T-helper 1 cell treated with Interleukin-12 subunit alpha and Interleukin-12 subunit beta and Interleukin-4 antibody, amounts not matched to agents 30 μg/mL and 1 μg/mL, for 36 hours (primary cell): ENCODE data around the gene KRTAP1-1.
"Not testable (repeated sequence)": the region's sequence is repeated elsewhere in the genome, so short reads cannot be mapped to it uniquely, and the experiment has no call there.

Source experiments
- H3K27ac Mint-ChIP-seq: one replicate; pipeline ENCODE4 v1.8.0; 2021; ENCODE audit warnings: mild to moderate bottlenecking, mixed read lengths
- H3K27me3 Mint-ChIP-seq: one replicate; pipeline ENCODE4 v1.8.0; 2021; ENCODE audit warnings: low read depth, mixed read lengths
- H3K36me3 Mint-ChIP-seq: one replicate; pipeline ENCODE4 v1.8.0; 2021; ENCODE audit warnings: low read depth, mixed read lengths
- H3K4me1 Mint-ChIP-seq: one replicate; pipeline ENCODE4 v1.8.0; 2021; ENCODE audit warnings: low read depth, mixed read lengths
- H3K4me3 Mint-ChIP-seq: one replicate; pipeline ENCODE4 v1.8.0; 2021; ENCODE audit warnings: mild to moderate bottlenecking, moderate library complexity, mixed read lengths
- H3K9me3 Mint-ChIP-seq: one replicate; pipeline ENCODE4 v1.8.0; 2021; ENCODE audit warnings: mixed read lengths

KRTAP1-1 gene

DNA sequence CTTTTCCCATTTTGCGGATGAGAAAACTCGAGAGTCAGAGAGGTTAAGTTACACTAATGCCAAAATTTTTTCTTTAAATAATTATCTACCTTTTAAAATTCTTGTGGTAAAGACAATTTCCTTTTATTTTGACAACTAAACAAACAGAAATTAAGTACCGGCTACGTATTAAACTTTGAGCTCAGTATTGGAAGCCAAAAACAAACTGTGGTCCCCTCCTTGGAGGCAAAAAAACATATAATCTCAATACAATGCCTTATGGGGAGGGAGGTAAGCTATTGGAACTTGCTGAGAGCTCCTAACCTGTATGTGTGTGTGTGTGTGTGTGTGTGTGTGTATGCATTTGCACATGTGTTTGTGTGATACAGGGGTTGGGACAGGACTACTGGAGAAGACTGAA is 22.2 kb upstream of the KRTAP1-1 start:
- peaks cover 30% of the 10 kb centered on the region for H3K27me3 Mint-ChIP-seq

DNA sequence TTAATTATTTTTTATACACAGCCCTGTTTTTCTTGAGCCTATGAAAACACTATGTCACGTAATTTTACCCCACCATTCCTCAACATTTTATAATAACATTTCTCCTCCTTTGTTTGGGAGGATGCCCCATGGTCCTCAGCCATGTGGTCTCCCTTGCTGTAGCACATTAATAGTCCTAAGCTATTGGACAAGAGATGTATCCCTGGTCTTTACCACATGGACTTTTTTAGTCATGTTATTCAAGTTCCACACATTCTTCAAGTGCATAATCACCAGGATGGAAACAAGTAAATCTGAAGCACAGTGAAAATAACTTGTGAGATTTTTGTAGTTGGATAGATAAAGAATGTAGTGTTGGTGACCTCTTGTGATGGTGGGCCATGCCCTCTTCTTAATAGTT is 20.7 kb upstream of the KRTAP1-1 start:
- Mint-ChIP-seq H3K4me3 (no peak overlapping the region), H3K4me1 (no peaks in the 10 kb centered on the region), H3K9me3 (peaks cover 6% of the 10 kb centered on the region), H3K36me3 (no peaks in the 10 kb centered on the region), H3K27me3 (peaks cover 32% of the 10 kb centered on the region), H3K27ac (no peak overlapping the region)

More for the DNA sequence above, 22.2 kb upstream of the KRTAP1-1 start:
- Mint-ChIP-seq H3K9me3 (no peaks in the 10 kb centered on the region), H3K36me3 (no peaks in the 10 kb centered on the region), H3K4me3 (no peak overlapping the region), H3K27ac (no peak overlapping the region), H3K4me1 (no peaks in the 10 kb centered on the region)

DNA sequence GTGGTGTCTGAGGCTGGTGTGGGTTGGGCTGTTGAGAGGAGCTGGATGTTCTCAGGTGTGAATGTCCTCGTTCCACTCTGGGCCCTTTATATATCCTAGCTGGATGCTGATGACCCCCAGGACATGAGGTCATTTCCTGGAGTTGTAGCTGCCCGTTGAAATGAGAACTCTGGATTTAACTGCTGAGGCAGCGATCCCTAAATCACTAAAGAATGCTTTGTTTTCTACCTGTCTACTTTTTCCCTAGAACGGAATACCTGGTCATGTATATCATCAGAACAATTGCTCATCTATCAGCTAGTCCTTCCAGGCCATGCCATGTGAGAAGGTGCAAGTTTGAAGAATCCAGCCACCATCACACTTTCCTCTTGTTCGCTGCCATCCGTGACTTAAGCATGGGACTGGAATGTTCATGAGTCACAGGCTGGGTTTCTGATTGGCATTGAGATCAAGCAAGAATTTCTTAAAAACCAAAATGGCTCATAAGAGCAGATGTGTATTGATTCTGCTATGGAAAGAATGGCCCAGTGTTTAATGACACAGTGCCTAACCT is 18.9 kb upstream of the KRTAP1-1 start, which contains the start of gene KRTAP2-3:
Gene KRTAP2-3, minus strand, starts transcription at position 63 of the 553 bp plus-strand sequence. CDS start 64 bp downstream, outside the sequence.
- H3K4me1 Mint-ChIP-seq, result no peaks in the 10 kb centered on the region
- peaks cover 32% of the 10 kb centered on the region for H3K27me3 Mint-ChIP-seq
- H3K27ac Mint-ChIP-seq, result no peak within 1 kb of the TSS
- no peaks in the 10 kb centered on the region for H3K36me3 Mint-ChIP-seq
- H3K4me3 Mint-ChIP-seq, result no peak within 1 kb of the TSS
- H3K9me3 Mint-ChIP-seq, result peaks cover 6% of the 10 kb centered on the region

DNA sequence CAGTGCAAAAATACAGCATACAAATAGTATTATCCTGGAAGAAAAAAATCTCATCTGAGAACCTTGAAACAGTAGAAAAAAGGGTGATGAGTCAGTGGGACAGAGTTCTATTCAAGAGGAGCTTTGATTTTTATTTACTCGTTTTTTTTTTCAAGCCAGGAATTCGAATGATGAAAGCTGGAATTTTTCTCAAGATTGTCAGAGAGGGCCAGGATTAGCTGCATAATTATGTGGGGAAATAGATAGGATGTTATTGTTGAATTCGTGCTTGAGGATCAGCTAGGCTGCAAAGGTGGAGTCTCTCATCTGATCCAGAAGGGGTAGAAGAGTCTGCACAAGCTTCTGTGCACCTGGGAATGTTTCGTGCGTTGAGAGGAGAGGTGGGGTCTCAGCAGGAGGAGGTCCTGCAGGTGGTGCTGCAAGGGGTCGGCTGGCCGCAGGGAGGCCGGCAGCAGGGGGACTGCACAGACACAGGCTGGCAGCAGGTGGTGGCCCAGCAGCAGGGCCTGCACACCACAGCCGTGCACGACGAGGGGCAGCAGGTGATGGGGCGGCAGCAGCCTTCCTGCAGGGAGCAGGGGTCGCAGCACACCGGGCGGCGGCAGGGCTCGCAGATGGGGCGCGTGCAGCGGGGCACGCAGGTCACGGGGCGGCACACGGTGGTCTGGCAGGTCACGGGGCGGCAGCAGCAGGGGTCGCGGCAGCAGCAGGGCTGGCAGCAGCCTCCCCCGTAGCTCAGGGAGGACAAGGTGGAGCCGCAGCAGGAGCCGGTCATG is 18.2 kb upstream of the KRTAP1-1 start:
- H3K9me3 Mint-ChIP-seq, H3K4me3 Mint-ChIP-seq, H3K36me3 Mint-ChIP-seq, H3K4me1 Mint-ChIP-seq, H3K27ac Mint-ChIP-seq: not testable (repeated sequence)
- peaks cover 32% of the 10 kb centered on the region for H3K27me3 Mint-ChIP-seq

DNA sequence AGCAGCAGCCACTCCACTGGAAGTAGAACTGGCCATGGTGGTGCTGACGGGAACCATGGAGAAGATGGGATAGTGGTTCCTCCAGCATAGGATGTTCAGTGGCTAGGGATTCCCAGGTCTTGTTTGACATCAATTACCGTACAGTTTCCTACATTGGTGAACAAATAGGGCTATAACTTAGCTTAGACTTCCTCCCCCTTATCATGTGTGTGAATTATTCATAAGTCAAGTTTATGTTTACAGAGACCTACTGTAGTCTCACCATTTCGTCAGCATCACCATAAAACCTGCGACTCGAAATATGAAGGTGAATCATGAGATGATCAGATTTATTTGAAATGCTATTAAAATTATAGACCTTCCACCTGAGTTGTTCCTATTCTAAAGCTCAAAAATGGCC is 17.5 kb upstream of the KRTAP1-1 start:
- Mint-ChIP-seq H3K27me3 (peaks cover 32% of the 10 kb centered on the region), H3K9me3 (peaks cover 6% of the 10 kb centered on the region), H3K4me3 (no peak overlapping the region), H3K27ac (no peak overlapping the region), H3K36me3 (no peaks in the 10 kb centered on the region), H3K4me1 (no peaks in the 10 kb centered on the region)

DNA sequence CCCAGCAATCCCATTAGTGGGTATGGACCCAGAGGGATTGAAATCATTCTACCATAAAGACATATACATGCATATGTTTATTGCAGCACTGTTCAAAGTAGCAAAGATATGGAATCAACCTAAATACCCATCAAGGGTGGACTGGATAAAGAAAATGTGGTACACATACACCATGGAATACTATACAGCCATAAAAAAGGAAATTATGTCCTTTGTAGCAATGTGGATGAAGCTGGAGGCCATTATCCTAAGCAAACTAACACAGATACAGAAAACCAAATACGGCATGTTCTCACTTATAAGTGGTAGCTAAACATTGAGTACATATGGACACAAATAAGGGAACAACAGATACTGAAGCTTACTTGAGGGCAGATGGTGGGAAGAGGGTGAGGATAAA is 16.3 kb upstream of the KRTAP1-1 start:
- peaks cover 6% of the 10 kb centered on the region for H3K9me3 Mint-ChIP-seq
- H3K27ac Mint-ChIP-seq, result no peak overlapping the region
- no peak overlapping the region for H3K4me3 Mint-ChIP-seq
- H3K36me3 Mint-ChIP-seq, result no peaks in the 10 kb centered on the region
- H3K4me1 Mint-ChIP-seq, result no peaks in the 10 kb centered on the region
- peaks cover 40% of the 10 kb centered on the region for H3K27me3 Mint-ChIP-seq

DNA sequence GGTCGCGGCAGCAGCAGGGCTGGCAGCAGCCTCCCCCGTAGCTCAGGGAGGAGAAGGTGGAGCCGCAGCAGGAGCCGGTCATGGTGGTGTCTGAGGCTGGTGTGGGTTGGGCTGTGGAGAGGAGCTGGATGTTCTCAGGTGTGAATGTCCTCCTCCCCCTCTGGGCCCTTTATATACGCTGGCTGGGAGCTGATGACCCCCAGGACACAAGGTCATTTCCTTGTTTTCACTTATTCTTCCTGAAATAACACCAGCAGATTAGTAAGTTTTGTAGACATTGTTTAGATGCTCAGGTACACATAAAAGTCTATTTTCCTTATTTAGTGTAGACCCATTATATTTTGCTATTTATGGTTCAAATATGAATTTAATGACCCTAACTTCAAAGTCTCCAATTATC is 13.9 kb upstream of the KRTAP1-1 start, which contains the start of gene KRTAP2-2:
Gene KRTAP2-2, minus strand, starts transcription at position 101 of the 400 bp plus-strand sequence. Its CDS starts 19 bp downstream, at position 82.
- not testable (repeated sequence) for H3K27ac Mint-ChIP-seq, H3K4me3 Mint-ChIP-seq, H3K9me3 Mint-ChIP-seq, H3K36me3 Mint-ChIP-seq, H3K4me1 Mint-ChIP-seq
- H3K27me3 Mint-ChIP-seq, result peaks cover 23% of the 10 kb centered on the region

DNA sequence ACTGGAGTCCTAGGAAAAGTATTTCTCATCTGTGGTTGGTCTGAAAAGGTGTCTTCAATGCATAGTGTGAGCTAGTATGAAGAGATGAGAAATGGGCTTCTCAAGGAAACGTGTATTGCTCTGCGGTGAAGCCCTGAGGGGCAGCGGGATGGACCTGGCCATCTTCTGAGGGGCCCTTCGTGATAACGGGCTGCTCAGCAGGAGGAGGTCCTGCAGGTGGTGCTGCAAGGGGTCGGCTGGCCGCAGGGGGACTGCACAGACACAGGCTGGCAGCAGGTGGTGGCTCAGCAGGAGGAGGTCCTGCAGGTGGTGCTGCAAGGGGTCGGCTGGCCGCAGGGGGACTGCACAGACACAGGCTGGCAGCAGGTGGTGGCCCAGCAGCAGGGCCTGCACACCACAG is 13.3 kb upstream of the KRTAP1-1 start:
- not testable (repeated sequence) for H3K4me3 Mint-ChIP-seq, H3K4me1 Mint-ChIP-seq, H3K27ac Mint-ChIP-seq, H3K36me3 Mint-ChIP-seq, H3K9me3 Mint-ChIP-seq
- peaks cover 23% of the 10 kb centered on the region for H3K27me3 Mint-ChIP-seq

DNA sequence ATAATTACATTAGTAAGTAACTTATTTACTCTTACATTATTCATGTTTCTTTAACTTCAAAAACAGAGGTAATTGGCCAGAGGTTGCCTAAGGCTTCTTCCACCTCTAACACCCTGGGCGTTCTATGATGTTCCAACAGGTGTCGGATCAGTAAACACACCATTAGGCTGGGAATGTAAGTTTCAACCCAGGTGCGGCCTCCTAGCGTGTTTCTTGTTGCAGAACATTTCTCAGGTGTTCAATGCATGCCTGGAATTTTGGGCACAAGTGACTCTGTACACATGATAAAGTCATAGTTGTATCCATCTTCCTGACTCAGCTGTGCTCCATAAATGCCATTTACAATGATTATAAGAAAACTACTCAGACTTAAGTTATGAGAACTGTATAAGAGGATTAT is 12.8 kb upstream of the KRTAP1-1 start:
- no peaks in the 10 kb centered on the region for H3K36me3 Mint-ChIP-seq
- peaks cover 18% of the 10 kb centered on the region for H3K27me3 Mint-ChIP-seq
- H3K4me1 Mint-ChIP-seq, result no peaks in the 10 kb centered on the region
- H3K4me3 Mint-ChIP-seq, result no peak overlapping the region
- H3K27ac Mint-ChIP-seq, result no peak overlapping the region
- H3K9me3 Mint-ChIP-seq, result peaks cover 6% of the 10 kb centered on the region

DNA sequence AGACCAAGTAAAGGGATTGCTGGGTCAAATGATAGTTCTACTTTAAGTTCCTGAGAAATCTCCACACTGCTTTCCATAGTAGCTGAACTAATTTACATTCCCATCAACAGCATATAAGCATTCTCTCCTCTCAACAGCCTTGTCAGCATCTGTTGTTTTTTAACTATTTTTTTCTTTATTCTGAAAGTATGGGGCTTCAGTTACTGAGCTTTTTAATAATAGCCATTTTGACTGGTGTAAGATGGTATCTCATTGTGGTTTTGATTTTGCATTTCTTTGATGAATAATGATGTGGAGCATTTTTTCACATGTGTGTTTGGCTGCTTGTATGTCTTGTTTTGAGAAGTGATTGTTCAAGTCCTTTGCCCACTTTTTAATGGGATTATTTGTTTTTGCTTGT is 11.3 kb upstream of the KRTAP1-1 start:
- Mint-ChIP-seq H3K27ac (no peak overlapping the region), H3K27me3 (peaks cover 16% of the 10 kb centered on the region), H3K4me3 (no peak overlapping the region), H3K36me3 (no peaks in the 10 kb centered on the region), H3K9me3 (peaks cover 4% of the 10 kb centered on the region), H3K4me1 (no peaks in the 10 kb centered on the region)

DNA sequence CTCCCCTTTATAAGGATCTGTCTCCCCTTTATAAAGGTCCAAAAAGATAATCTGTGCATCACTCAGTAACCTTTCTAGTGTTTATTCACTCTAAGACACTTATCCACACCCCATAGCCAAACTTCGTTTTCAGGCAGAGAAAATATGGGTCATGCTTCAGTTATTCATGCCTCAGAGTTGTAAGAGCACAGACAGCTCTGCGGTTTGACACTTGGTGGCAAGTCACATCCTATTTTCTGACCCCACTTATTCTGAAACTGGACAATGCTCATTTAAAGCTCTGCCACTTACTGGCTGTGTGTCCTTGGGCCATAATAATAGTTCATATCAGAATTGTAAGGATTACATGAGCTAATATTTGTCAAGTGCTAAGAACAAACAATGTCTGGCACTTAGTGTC is 7.9 kb upstream of the KRTAP1-1 start:
- Mint-ChIP-seq H3K27ac (no peak overlapping the region), H3K27me3 (peaks cover 23% of the 10 kb centered on the region), H3K4me1 (no peaks in the 10 kb centered on the region)

DNA sequence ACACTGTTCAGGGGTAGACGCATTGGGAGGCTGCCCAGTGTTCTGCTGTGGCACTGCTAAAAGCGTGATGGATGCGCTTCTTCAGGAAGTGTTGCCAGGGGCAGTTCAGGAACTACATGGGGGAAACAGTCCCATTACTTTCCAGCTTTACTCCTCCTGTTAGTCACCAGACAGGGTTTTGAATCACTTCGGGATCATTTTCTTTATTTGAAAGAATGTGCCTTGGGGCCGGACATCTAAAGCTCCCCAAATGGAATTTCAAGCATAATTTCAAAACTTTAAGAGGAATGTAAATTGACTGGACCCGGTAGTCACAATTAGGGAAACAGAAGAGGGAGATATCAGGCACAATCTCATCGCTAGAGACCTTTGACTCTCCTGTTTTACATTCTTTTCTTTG is 7.2 kb upstream of the KRTAP1-1 start:
- no peaks in the 10 kb centered on the region for H3K36me3 Mint-ChIP-seq
- no peak overlapping the region for H3K4me3 Mint-ChIP-seq
- peaks cover 19% of the 10 kb centered on the region for H3K27me3 Mint-ChIP-seq

More for the DNA sequence above, 7.9 kb upstream of the KRTAP1-1 start:
- no peaks in the 10 kb centered on the region for H3K36me3 Mint-ChIP-seq
- H3K4me3 Mint-ChIP-seq, result no peak overlapping the region
- no peaks in the 10 kb centered on the region for H3K9me3 Mint-ChIP-seq

DNA sequence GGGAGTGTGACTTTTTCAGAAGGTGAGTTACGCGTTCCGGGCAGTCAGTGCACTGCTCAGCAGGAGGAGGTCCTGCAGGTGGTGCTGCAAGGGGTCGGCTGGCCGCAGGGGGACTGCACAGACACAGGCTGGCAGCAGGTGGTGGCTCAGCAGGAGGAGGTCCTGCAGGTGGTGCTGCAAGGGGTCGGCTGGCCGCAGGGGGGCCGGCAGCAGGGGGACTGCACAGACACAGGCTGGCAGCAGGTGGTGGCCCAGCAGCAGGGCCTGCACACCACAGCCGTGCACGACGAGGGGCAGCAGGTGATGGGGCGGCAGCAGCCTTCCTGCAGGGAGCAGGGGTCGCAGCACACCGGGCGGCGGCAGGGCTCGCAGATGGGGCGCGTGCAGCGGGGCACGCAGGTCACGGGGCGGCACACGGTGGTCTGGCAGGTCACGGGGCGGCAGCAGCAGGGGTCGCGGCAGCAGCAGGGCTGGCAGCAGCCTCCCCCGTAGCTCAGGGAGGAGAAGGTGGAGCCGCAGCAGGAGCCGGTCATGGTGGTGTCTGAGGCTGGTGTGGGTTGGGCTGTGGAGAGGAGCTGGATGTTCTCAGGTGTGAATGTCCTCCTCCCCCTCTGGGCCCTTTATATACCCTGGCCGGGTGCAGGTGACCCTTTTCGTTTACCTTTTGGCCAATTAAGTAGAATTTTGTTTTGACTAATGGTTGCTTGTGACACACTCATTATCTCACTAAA is 5.7 kb upstream of the KRTAP1-1 start, which contains the start of gene KRTAP2-1:
Gene KRTAP2-1, minus strand, starts transcription at position 582 of the 731 bp plus-strand sequence. Its CDS starts 49 bp downstream, at position 533.
- H3K4me3 Mint-ChIP-seq, H3K27ac Mint-ChIP-seq, H3K9me3 Mint-ChIP-seq, H3K36me3 Mint-ChIP-seq, H3K4me1 Mint-ChIP-seq: not testable (repeated sequence)
- peaks cover 13% of the 10 kb centered on the region for H3K27me3 Mint-ChIP-seq

More for the DNA sequence above, 7.2 kb upstream of the KRTAP1-1 start:
- Mint-ChIP-seq H3K9me3 (no peaks in the 10 kb centered on the region), H3K4me1 (no peaks in the 10 kb centered on the region), H3K27ac (no peak overlapping the region)

DNA sequence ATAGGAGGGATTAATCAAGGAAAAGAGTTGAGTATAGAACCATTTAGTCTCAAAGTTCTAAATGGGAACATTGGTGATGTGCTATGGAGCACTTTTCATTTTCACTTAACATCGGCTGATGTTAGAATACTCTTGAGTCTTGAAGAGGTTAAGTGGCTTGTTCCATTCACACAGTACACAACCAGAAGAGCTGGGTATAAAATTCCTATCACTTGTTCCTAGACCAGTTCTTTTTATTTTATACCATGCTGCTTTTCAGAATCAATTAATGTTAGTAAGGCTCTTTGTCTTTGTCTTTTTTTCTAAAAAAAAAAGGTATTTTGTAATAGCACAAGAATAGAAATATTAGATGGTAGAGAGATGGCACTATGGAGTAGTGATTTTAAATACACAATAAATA is 1.7 kb upstream of the KRTAP1-1 start:
- Mint-ChIP-seq H3K4me1 (no peaks in the 10 kb centered on the region), H3K27me3 (peaks cover 10% of the 10 kb centered on the region), H3K4me3 (no peak overlapping the region), H3K36me3 (no peaks in the 10 kb centered on the region), H3K27ac (no peak overlapping the region), H3K9me3 (no peaks in the 10 kb centered on the region)
